ENCODE results near the gene TMOD2. TPM values are rescaled to one million over a fixed set of nuclear protein-coding genes. Genes with fewer than 3 reads are reported as not detected.
"Not testable (repeated sequence)": the region's sequence is repeated elsewhere in the genome, so short reads cannot be mapped to it uniquely, and the experiment has no call there.

Gene TMOD2
- polyA plus RNA-seq, 1 donor: 6.0 TPM

- no peak for DNase-seq (ENCODE audit: low read depth)
Observed at GRCh38 chr15:51770902-51771301, 19.5 kb downstream of the TMOD2 start.

GRCh38 chr15:51771773-51772172 lies 20.4 kb downstream of the TMOD2 start:
- DNase-seq (ENCODE audit: low read depth): no peak

GRCh38 chr15:51774916-51775315 lies 23.5 kb downstream of the TMOD2 start:
- DNase-seq (ENCODE audit: low read depth): no peak

GRCh38 chr15:51775967-51776816 lies 24.8 kb downstream of the TMOD2 start:
- no peak for DNase-seq (ENCODE audit: low read depth)

GRCh38 chr15:51776952-51777569 lies 25.7 kb downstream of the TMOD2 start:
- DNase-seq (ENCODE audit: low read depth): peak; percentile 68

- DNase-seq (ENCODE audit: low read depth): no peak
Observed at GRCh38 chr15:51780636-51781035, 29.2 kb downstream of the TMOD2 start.

GRCh38 chr15:51781506-51781905 lies 30.1 kb downstream of the TMOD2 start:
- no peak for DNase-seq (ENCODE audit: low read depth)

GRCh38 chr15:51782357-51782896 lies 31.0 kb downstream of the TMOD2 start:
- DNase-seq (ENCODE audit: low read depth): no peak

- DNase-seq (ENCODE audit: low read depth): no peak
Observed at GRCh38 chr15:51783967-51784366, 32.6 kb downstream of the TMOD2 start.

- not testable (repeated sequence) for DNase-seq (ENCODE audit: low read depth)
Observed at GRCh38 chr15:51787130-51787529, 35.7 kb downstream of the TMOD2 start.

GRCh38 chr15:51792474-51792873 lies 41.1 kb downstream of the TMOD2 start:
- DNase-seq (ENCODE audit: low read depth): not testable (repeated sequence)

- DNase-seq (ENCODE audit: low read depth): peak; percentile 31
Observed at GRCh38 chr15:51793521-51794305, 42.3 kb downstream of the TMOD2 start.

- DNase-seq (ENCODE audit: low read depth): no peak
Observed at GRCh38 chr15:51796847-51797401, 45.5 kb downstream of the TMOD2 start.

- no peak for DNase-seq (ENCODE audit: low read depth)
Observed at GRCh38 chr15:51798281-51798680, 46.9 kb downstream of the TMOD2 start.

GRCh38 chr15:51799282-51800252 lies 48.2 kb downstream of the TMOD2 start:
- DNase-seq (ENCODE audit: low read depth): no peak

GRCh38 chr15:51801391-51801835 lies 50.0 kb downstream of the TMOD2 start:
- DNase-seq (ENCODE audit: low read depth): no peak

- no peak for DNase-seq (ENCODE audit: low read depth)
Observed at GRCh38 chr15:51802593-51802992, 51.2 kb downstream of the TMOD2 start.

- no peak for DNase-seq (ENCODE audit: low read depth)
Observed at GRCh38 chr15:51803965-51804364, 52.6 kb downstream of the TMOD2 start.

GRCh38 chr15:51806123-51806522 lies 54.7 kb downstream of the TMOD2 start:
- DNase-seq (ENCODE audit: low read depth): no peak

GRCh38 chr15:51809457-51809856 lies 58.1 kb downstream of the TMOD2 start:
- DNase-seq (ENCODE audit: low read depth): no peak
